IMR-90 (cell line): Measurements from ENCODE around the gene NUP98. TPM values are rescaled to one million over a fixed set of nuclear protein-coding genes. Genes with fewer than 3 reads are reported as not detected.
A peak's percentile ranks its signal among the peaks of the same experiment; 100 is the strongest.

ENCODE experiments used
- ATAC-seq: fragments of 200-7000 bp; cut with Tn5 transposase; 2 replicates; pipeline ENCODE4 v1.9.1; 2020; ENCODE audit warnings: low read depth, mild to moderate bottlenecking, moderate library complexity
- BruUV-seq: library from RNA; stranded (reverse); fragments of 400-500 nt; replicated peaks from 2 replicates; lab custom pipeline; 2021; lab: Mats Ljungman, UMichigan
- CTCF ChIA-PET: fragments of 300-600 bp; formaldehyde crosslinking; extraction: SDS; loops from one replicate; lab custom pipeline; 2021; ENCODE audit warnings: antibody characterized with exemption; lab: Yijun Ruan, JAX
- POLR2A ChIA-PET: fragments of 300-600 bp; sonication (Branson Sonifier 250); formaldehyde crosslinking; loops from one replicate; lab custom pipeline; 2022; ENCODE audit warnings: antibody characterized with exemption; ENCODE audit not compliant: unreplicated experiment; lab: Charles Lee
- DNase-seq: peaks from one replicate; pipeline ENCODE4 v3.0.0; 2013
- H2AFZ ChIP-seq: replicated peaks from 2 replicates; pipeline ENCODE3; 2013; ENCODE audit warnings: low read length, mild to moderate bottlenecking; ENCODE audit not compliant: poor library complexity
- H2AK5ac ChIP-seq: 2 replicates; pipeline ENCODE4 v1.6.1; 2013; ENCODE audit warnings: low read depth, low read length, inconsistent platforms
- H2AK9ac ChIP-seq: replicated peaks from 2 replicates; pipeline ENCODE3; 2013; ENCODE audit warnings: mild to moderate bottlenecking, low read depth, low read length, moderate library complexity; ENCODE audit not compliant: poor library complexity
- H2BK120ac ChIP-seq: 2 replicates; pipeline ENCODE4 v1.6.1; 2013; ENCODE audit warnings: low read depth, low read length, inconsistent platforms
- H2BK15ac ChIP-seq: 3 replicates; pipeline ENCODE4 v1.6.1; 2013; ENCODE audit warnings: low read depth, low read length, inconsistent platforms
- H2BK20ac ChIP-seq: 2 replicates; pipeline ENCODE4 v1.6.1; 2013; ENCODE audit warnings: low read depth, mild to moderate bottlenecking, inconsistent platforms, low read length, moderate library complexity
- H2BK5ac ChIP-seq: 2 replicates; pipeline ENCODE4 v1.6.1; 2013; ENCODE audit warnings: mild to moderate bottlenecking, low read depth, low read length, inconsistent platforms; ENCODE audit not compliant: poor library complexity, severe bottlenecking
- H3K14ac ChIP-seq: replicated peaks from 2 replicates; pipeline ENCODE4 v1.6.1; 2013; ENCODE audit warnings: low read depth, low read length, inconsistent platforms
- H3K18ac ChIP-seq: 2 replicates; pipeline ENCODE4 v1.6.1; 2013; ENCODE audit warnings: low read depth, low read length, control low read depth
- H3K23ac ChIP-seq: 2 replicates; pipeline ENCODE4 v1.6.1; 2013; ENCODE audit warnings: low read depth, low read length, inconsistent platforms
- H3K27ac ChIP-seq: 2 replicates; pipeline ENCODE4 v1.5.1; 2013; ENCODE audit warnings: mild to moderate bottlenecking, control low read depth, low read length; ENCODE audit not compliant: insufficient read depth
- H3K27me3 ChIP-seq: 2 replicates; pipeline ENCODE4 v1.6.1; 2013; ENCODE audit warnings: low read length; ENCODE audit not compliant: control insufficient read depth, insufficient read depth
- H3K36me3 ChIP-seq: 2 replicates; pipeline ENCODE4 v1.6.1; 2013; ENCODE audit warnings: low read length, mixed read lengths; ENCODE audit not compliant: control insufficient read depth, insufficient read depth
- H3K4ac ChIP-seq: 2 replicates; pipeline ENCODE4 v1.6.1; 2013; ENCODE audit warnings: low read depth, low read length, inconsistent platforms
- H3K4me1 ChIP-seq: 2 replicates; pipeline ENCODE4 v1.6.1; 2013; ENCODE audit warnings: low read length, mixed read lengths; ENCODE audit not compliant: control insufficient read depth, insufficient read depth
- H3K4me2 ChIP-seq: 2 replicates; pipeline ENCODE4 v1.6.1; 2013; ENCODE audit warnings: low read depth, mild to moderate bottlenecking, control low read depth, low read length, moderate library complexity
- H3K4me3 ChIP-seq: 2 replicates; pipeline ENCODE4 v1.5.1; 2013; ENCODE audit warnings: low read depth, mild to moderate bottlenecking, control low read depth, low read length, moderate library complexity; ENCODE audit not compliant: insufficient read depth
- H3K56ac ChIP-seq: 2 replicates; pipeline ENCODE4 v1.6.1; 2013; ENCODE audit warnings: low read length, inconsistent platforms; ENCODE audit not compliant: insufficient read depth; ENCODE audit errors: extremely low read depth
- H3K79me1 ChIP-seq, 2 experiments: 2 replicates each; pipeline ENCODE4 v1.6.1; 2013; ENCODE audit warnings: low read length in 2 of 2, inconsistent platforms in 1 of 2, low read depth in 1 of 2
- H3K9ac ChIP-seq: 2 replicates; pipeline ENCODE4 v1.6.1; 2013; ENCODE audit warnings: low read depth, low read length, control low read depth
- H3K9me1 ChIP-seq: 2 replicates; pipeline ENCODE4 v1.6.1; 2013; ENCODE audit warnings: low read length, inconsistent platforms; ENCODE audit not compliant: insufficient read depth
- H3K9me3 ChIP-seq: 2 replicates; pipeline ENCODE4 v1.6.1; 2013; ENCODE audit warnings: low read length; ENCODE audit not compliant: control insufficient read depth, insufficient read depth
- H4K20me1 ChIP-seq: 2 replicates; pipeline ENCODE4 v1.6.1; 2013; ENCODE audit warnings: low read length, inconsistent platforms; ENCODE audit not compliant: insufficient read depth
- H4K5ac ChIP-seq: 2 replicates; pipeline ENCODE4 v1.6.1; 2013; ENCODE audit warnings: mild to moderate bottlenecking, low read depth, low read length, control low read depth
- H4K8ac ChIP-seq, 2 experiments: 2 replicates each; pipeline ENCODE4 v1.6.1; 2013; ENCODE audit warnings: low read depth in 2 of 2, low read length in 2 of 2, control low read depth in 1 of 2, inconsistent platforms in 1 of 2
- H4K91ac ChIP-seq: 2 replicates; pipeline ENCODE4 v1.6.1; 2013; ENCODE audit warnings: low read depth, low read length, inconsistent platforms; ENCODE audit not compliant: insufficient read depth
- MAZ ChIP-seq: IDR thresholded peaks from 2 replicates; pipeline ENCODE4 v1.6.1; 2012; ENCODE audit warnings: low read depth, mild to moderate bottlenecking, low read length, improper control_type of control experiment, moderate library complexity, borderline replicate concordance
- WGBS, 2 experiments: methylation state at CpG; one replicate each; pipeline versions ENCODE4 v1.1.5 to v1.1.7; 2013; ENCODE audit warnings: missing lambda C conversion rate in 2 of 2; ENCODE audit not compliant: insufficient read length in 1 of 2; ENCODE audit errors: extremely low coverage in 2 of 2; 5-methylcytosine and 5-hydroxymethylcytosine counted together
- dilution Hi-C: fragments of 300-500 bp; cut with HindIII; formaldehyde crosslinking; loops from one replicate; pipeline ENCODE4 v1.14.3; 2018; ENCODE audit warnings: low sequenced_read_pairs; ENCODE audit not compliant: unreplicated experiment
- in situ Hi-C: fragments of 300-500 bp; cut with MboI; formaldehyde crosslinking; loops from 3 replicates; pipeline ENCODE4 v1.14.3; 2019; ENCODE audit warnings: low sequenced_read_pairs, inconsistent platforms, mixed read lengths
- intact Hi-C: fragments of 100-400 bp; cut with micrococcal nuclease; formaldehyde crosslinking; loops from 2 replicates; pipeline ENCODE4 v1.10.0; 2022
- polyA plus RNA-seq, 3 experiments: library from polyadenylated mRNA; depleted of rRNA; stranded (reverse); fragments of >200 nt; gene quantifications; 2 replicates each; pipeline ENCODE4 v1.2.3, GENCODE V29; 2012; ENCODE audit warnings: low replicate concordance in 1 of 3
- total RNA-seq: library from RNA; depleted of rRNA; stranded (reverse); fragments of >200 nt; gene quantifications from 2 replicates; pipeline ENCODE4 v1.2.3, GENCODE V29; 2012
- TF ChIP-seq, protein P1 (sequence below): fragments of 150-350 bp; IDR thresholded peaks from 2 replicates; pipeline ENCODE4 v1.6.1; 2016; ENCODE audit warnings: low read depth, mild to moderate bottlenecking, low read length, moderate library complexity, borderline replicate concordance

The NUP98 gene
- total and polyA plus RNA-seq, 2 of the 4 experiments (the other 2 are of a cell fraction), result 103 to 138 TPM

DNA sequence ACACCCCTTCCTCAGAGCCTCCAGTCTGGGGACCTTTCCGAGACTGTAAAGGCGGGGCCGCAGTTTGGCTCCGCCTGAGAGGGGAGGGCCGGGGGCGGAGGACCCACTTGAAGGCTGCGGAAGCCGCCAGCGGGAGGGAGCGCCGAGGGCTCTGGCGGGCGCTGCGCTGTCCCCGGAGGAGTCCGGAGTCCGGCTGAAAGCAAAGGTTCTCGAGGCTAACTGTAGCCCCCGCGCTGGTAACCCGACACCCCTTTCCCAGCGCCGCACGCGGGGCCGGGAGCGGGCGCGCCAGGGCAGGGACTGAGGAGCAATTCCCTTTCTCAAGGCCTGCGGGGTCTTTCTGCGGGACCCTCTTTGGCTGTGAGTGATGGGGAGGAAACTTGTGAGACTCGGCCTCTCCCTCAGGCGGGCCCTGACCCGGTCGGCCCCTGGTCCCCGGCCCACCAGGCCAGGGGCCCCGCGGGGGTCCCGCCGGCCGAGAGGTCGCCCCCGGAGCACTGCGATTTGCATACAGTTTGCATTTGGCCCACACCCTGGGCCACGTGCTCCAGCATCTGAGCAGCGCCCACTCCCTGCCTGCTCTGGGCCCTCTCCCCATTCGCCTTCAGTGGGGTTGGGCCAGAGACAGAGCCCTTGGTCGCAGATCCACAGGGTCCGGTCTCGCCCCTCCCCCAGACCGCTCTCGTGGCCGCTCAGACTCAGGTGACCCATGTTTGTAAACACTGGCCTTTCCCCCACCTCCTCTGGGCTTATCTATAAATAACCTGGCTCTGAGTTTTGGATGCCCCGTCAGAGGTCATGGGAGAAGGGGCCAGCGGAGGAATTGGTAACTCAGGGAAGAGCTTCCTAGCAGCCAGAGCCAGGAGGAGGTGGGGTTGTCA is 155.0 kb downstream of the NUP98 start:
- ATAC-seq, result peak; percentile 98

More for the DNA sequence above, 155.0 kb downstream of the NUP98 start:
- H4K91ac ChIP-seq, result no peak overlapping the region
- H2BK20ac ChIP-seq, result no peak overlapping the region
- H3K18ac ChIP-seq, result no peak overlapping the region; the same call in 1 of the 2 replicates
- no peak overlapping the region for H3K4ac ChIP-seq
- no peak overlapping the region for H3K56ac ChIP-seq
- H3K36me3 ChIP-seq, result no peaks in the 10 kb centered on the region
- no peak overlapping the region for H3K27ac ChIP-seq
- no peak overlapping the region for H3K23ac ChIP-seq
- H3K9me3 ChIP-seq, result no peaks in the 10 kb centered on the region
- no peaks in the 10 kb centered on the region for H4K20me1 ChIP-seq
- POLR2A ChIA-PET, result no interaction called here
- H3K14ac ChIP-seq, result no peak overlapping the region
- intact Hi-C loops, result no loop called here
- dilution Hi-C loops, result no loop called here
- peaks cover 51% of the 10 kb centered on the region for H3K27me3 ChIP-seq
- no peaks in the 10 kb centered on the region for H3K79me1 ChIP-seq
- H3K9me1 ChIP-seq, result no peaks in the 10 kb centered on the region
- TF ChIP-seq, protein P1, sequence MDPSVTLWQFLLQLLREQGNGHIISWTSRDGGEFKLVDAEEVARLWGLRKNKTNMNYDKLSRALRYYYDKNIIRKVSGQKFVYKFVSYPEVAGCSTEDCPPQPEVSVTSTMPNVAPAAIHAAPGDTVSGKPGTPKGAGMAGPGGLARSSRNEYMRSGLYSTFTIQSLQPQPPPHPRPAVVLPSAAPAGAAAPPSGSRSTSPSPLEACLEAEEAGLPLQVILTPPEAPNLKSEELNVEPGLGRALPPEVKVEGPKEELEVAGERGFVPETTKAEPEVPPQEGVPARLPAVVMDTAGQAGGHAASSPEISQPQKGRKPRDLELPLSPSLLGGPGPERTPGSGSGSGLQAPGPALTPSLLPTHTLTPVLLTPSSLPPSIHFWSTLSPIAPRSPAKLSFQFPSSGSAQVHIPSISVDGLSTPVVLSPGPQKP, result no peak
- TF ChIP-seq MAZ, result peak; percentile 72; the same call in 1 of the 2 replicates
- peak overlapping the region; percentile 15 for H2AK9ac ChIP-seq
- H3K4me1 ChIP-seq, result peaks cover 3% of the 10 kb centered on the region
- H2BK120ac ChIP-seq, result no peak overlapping the region
- no TSS peak for BruUV-seq
- no peak overlapping the region for H2AK5ac ChIP-seq
- peak overlapping the region; percentile 37 for H3K4me3 ChIP-seq
- peak overlapping the region; percentile 79 for H3K4me2 ChIP-seq
- CTCF ChIA-PET, result no interaction called here
- 1% methylated on average over 18 of the region's 55 CpGs; no CpG with 5 or more reads in 1 of the 2 experiments for WGBS, 2 experiments
- H2AFZ ChIP-seq, result peak overlapping the region; percentile 83
- H3K9ac ChIP-seq, result no peak overlapping the region
- no peak overlapping the region for H4K5ac ChIP-seq
- H2BK5ac ChIP-seq, result no peak overlapping the region
- no peak overlapping the region; a peak in 1 of 4 replicates for H4K8ac ChIP-seq
- in situ Hi-C loops, result no loop called here
- DNase-seq, result peak; percentile 58
- no peak overlapping the region for H2BK15ac ChIP-seq
